ENCODE measurements around the gene C11orf52.

The C11orf52 gene

DNA sequence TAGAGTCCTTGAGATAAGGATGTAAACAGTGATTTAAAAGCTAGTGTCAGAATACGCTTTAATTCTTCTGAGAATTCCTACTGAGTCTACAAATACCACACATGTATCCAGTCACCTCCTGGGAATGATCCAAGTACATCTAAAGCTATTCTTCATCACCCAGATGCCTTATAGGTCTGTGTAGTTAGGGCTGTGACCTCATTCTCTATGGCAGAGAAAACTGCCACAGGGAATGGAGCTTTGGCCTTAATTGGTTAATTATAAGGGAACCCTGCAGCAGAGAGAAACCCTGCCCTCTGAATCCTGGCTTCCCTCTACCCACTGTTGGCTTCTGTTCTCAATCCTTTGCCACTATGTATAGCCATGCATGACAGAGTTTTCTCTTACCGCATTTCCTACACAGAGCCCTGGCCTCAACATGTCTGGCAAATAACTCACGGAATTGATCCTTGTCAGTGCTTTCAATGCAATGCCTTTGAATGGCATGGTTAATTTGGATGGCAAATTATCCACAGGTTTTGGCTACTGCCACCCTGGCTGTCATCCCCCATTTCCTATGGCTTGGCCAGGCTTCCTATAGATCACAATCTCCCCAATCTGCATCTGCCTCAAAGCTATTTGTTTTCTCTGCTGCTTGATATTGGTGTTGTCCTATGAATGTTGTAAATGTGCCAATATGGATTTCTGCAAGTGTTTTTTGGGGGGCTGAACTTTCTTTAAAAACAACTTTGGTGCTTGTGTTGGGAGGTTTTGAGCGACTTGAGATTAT, 21.3 kb downstream of the C11orf52 start:
- DNase-seq: no peak

DNA sequence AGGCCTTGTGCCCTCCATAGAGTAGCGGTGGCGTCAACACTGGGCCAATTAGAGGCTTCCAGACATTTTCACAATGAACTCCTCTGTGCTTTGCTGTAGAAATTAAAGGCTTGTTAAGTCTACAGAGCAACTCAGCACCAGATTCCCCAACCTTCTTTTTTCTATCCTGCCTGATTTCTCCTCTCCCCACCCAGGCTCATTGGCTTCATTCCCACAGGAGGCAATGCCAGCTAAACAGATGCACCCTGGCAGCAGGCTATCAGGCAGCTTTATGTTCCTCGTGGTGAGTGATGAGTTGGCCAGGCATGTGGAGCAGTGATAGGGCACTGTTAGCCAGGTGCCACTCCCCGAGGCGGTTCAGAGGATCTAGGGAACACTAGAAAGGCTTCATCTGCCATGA, 23.2 kb downstream of the C11orf52 start:
- no peak for DNase-seq

DNA sequence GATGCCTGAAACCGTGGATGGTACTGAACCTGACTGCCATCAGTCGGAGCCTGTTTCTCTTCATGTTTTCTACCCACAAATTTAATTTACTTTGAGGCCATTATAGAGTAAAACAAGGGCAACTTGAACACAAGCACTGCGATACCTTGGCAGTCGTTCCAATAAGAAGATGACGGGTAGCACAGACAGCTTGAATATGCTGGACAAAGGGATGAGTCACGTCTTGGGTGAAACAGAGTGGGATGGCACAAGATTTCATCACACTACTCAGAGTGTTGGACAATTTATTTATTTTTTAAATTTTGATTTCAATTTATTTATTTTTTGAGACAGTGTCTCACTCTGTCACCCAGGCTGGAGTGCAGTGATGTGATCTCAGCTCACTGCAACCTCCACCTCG, 24.1 kb downstream of the C11orf52 start:
- peak; percentile 50 to 59 (median 53) for DNase-seq

DNA sequence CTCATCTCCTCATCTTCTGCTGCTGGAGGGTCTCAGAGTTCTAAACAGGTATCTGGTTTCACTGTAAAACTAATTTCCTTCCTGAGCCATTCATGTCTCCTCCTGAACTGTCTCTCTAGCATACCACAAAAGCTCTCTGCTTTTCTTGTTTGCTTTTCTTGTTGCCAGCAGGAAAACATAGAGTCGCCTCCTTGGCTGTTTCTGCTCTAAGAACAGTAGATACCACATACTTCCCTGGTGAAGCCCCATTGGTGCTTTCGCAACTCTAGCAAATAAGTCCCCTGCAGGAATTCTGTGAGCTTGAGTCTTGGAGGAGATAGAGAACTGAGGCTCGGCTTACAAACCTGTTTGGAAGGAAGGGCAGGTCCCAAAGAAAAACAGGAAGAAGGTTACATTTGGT, 25.4 kb downstream of the C11orf52 start:
- no peak for DNase-seq

DNA sequence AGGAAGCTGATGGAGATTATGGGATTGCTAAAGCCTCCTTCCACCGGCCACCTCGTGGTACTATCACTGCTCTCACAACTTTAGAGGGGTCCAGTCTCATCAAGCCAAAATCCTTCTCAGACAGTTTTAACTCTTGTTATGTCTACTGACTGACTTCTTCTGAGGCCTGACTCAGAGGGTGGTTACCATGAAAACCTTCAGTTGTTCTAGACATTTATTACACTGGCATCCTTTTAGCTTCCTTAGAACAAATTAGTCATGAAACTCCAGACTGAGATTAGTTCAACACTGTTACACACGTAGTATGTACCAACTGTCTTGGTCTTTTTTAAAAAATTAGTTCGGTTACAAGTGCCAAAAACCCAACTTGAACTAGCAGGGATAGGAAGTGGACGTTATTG, 25.9 kb downstream of the C11orf52 start:
- DNase-seq: peak in 2 of 3 donors; percentile 50 to 53

DNA sequence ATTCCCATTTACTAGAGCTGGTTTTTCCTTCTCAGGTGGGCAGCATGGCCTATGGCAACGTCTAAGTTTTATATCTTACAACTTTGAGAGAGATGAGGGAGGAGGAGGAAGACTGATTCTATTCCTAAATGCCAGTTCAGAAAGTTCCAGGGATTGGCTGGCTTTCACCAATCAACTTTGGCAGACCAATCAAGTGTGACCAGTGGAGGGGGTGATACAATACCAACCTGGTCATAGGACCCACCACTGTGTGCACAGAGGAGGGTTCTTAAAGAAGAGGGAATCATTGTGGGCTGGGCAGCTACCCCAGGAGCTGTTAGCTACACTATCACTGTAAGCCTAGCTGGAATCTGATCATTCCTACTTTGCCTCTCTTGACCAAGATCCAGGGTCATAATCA, 26.5 kb downstream of the C11orf52 start:
- DNase-seq: no peak

DNA sequence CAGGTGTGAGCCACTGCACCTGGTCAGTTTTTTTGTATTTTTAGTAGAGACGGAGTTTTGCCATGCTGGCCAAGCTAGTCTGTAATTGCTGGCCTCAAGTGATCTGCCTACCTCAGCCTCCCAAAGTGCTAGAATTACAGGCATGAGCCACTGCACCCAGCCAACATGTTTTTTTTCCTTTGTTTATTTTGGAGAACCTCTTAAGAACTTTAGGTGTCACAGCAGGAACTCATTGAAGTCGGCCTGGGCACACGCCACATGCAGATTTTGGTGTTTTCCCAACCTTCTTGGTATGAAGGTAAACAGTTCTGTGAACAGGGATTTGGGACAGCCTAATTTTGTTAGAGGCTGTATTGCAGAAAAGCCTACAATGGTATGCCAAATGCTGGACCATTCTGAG, 27.8 kb downstream of the C11orf52 start:
- DNase-seq: no peak

DNA sequence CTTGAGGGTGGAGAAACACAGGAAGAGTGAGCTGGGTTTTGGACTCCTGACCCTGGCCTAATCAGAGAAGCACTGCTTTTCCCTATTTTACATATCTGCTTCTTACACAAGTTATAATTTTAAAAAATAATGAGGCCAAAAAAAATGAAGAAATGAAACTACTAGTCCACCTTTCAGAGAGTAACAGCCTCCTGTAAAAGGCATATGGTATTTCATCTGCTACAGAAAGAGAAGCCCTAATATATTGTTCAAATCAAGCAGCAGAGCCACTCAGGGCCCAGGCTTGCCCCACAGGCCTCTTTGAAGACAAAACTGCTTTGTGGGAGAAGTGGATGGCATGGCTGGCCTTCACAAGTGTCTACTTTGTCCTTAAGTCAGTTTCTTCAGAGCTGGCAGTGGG, 28.4 kb downstream of the C11orf52 start:
- no peak for DNase-seq

DNA sequence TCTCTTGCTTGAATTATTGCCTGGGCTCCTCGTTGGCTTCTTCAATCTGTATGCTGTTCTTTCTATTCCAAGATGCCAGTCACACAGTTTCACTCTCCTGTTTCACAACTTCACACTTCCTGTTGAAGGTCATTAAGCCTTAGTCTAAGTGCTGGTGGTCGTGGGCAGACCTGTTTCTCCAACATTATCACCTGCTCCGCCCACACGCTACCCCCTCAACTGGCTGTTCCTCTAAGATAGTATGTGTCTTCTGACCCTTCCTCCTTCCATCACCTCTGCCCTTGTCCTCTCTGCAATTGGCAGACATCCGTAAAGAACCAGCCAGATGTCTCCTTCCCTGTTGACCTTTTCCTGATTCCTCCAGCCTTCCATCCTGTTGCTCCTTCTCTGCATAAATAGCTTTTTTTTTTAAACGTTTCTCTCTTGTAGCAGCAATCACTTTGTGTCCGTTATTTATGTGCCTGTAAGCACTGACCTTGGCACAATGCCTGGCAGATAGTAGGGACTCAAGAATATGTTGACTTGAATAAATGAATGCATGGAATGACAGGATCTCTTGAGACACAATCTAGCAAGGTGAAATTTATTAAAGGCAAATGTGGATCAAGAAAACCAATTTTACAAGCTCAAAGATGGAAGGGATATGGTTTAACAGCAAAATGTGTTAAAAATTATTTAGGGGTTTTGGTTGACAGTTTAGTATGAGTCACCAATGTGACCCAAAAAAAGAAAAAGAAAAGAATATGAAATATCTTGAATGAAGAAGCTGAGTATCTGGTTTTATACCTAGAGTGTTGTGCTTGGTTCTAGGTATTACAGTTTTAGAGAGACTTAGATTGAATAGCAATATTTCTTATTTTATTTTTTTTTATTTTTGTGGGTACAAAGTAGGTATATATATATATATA, 31.1 kb downstream of the C11orf52 start:
- no peak for DNase-seq

DNA sequence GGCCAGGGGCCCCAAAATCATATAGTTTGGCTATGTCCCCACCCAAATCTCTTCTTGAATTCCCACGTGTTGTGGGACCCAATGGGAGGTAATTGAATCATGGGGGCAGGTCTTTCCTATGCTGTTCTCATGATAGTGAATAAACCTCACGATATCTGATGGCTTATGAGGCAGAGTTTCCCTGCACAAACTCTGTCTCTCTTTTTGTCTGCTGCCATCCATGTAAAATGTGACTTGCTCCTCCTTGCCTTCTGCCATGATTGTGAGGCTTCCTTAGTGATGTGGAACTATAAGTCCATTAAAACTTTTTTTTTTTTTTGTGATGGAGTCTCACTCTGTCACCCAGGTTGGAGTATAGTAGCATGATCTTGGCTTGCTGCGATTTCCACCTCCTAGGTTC, 32.9 kb downstream of the C11orf52 start:
- DNase-seq: no peak

DNA sequence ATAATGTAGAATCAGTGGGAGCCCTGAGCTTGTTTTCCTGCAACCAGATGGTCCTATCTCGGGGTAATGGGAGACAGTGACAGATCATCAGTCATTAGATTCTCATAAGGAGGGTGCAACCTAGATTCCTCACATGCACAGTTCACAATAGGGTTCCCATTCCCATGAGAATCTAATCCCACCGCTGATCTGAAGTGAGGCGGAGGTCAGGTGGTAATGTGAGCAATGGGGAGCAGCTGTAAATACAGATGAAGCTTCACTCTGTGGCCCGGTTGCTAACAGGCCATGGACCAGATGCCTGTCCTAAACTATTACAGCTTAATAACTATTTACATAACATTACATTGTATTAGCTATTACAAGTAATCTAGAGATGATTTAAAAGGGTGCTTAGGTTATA, 35.4 kb downstream of the C11orf52 start:
- DNase-seq: no peak

DNA sequence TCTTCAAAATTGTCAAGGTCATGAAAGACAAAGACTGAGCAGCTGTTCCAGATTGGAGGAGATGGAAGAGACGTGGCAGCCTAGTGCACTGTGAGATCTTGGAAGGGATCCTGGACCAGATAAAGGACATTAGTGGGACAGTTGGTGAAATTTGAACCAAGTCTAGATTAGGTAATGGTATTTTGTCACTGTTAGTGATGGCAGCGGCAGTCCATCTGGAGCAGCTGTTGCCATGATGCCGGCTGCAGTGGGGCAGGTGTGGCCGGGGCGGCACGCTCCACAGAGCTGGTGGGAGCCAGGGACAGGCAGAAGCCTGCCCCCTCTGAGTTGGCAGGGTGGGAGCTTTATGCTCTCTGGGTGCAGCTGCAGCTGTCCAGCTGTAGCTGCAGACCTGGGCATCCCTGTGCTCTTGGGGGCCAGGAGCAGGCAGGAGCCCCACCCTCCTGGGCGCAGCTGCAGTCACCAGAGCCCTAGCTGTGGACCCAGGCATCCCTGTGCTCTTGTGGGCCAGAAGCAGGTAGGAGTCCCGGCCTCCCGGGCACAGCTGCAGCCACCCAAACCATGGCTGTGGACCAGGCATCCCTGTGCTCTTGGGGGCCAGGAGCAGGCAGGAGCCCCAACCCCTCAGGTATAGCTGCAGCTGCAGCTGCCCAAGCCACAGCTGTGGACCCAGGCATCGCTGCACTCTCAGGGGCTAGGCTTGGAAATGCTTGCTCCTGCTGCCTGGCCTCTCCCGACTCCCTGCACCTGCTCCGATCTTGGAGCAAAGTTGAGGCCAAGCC, 39.1 kb downstream of the C11orf52 start:
- DNase-seq: no peak

DNA sequence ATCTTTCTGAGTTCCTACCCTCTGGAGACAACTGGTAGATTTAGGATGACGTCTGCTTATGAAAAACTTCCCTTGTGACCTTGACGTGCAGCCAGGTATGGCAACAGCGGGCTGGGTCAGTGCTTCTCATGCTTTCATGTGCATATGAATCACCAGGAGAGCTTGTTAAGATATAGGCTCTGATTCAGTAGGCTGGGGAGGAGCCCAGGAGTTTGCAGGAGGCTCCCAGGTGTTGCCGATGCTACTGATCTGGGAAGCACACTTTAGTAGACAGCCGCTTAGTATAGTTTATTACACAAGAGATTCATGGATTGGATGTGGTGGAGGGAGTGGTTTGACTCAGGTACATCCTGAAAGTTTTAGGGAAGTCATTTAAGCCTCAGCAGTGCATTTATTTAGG, 42.2 kb downstream of the C11orf52 start:
- no peak for DNase-seq

DNA sequence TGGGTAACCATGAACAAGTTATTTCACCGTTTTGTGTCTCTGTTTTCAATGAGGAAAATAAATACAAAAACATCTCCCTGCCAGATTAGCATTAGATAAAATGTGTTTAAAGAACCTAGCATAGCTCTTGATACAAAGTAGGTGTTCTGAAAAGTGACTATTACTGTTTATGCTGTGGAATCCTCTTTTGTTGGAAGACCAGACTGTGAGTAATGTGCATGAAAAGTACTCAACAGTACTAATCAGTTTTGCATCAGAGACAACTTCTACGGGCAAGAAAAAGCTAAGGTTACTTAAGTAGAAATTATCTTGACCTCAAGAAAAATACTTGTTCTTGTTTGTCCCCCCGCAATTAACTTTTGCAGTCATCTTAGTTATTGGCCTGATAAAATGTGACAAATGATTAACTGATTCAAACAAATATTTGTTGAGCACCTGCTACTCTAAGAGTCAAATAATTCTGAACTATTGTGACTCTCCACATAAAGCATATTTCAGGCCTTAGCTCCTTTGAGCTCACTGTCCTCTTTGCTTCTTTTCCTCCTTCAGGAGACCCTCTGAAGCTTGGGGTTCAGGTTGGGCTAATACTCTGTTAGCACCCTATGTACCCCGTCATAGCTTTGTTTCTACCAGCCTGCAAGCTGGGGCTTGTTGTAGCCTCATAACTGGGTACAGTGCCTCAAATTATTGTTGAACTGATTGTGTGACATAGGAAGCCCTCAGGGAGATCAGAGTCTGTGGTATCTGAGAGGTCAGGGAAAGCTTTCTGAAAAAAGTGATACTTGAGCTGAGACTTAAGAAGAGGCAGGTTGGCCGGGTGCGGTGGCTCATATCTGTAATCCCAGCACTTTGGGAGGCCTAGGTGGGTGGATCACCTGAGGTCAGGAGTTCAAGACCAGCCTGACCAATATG, 42.9 kb downstream of the C11orf52 start:
- DNase-seq: no peak

DNA sequence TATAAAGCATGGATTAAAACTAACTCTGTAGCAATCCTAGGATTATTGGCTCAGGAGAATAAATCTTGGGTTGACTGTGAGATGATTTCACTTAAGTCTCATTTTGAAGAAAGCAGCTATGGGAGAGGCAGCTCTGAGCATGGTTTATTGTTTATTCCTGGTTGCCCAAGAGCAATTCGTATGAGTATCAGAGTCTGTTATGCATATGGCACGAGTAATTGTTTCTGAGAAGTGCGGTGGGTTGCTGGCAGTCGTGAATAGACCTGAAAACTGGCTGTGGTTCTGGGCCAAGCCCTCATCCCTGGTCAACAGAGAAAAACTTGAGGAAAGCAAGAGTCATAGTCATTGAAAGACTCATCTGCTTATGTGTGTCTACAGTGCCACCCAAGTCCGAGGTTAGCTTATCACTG, 45.2 kb downstream of the C11orf52 start:
- DNase-seq: no peak

DNA sequence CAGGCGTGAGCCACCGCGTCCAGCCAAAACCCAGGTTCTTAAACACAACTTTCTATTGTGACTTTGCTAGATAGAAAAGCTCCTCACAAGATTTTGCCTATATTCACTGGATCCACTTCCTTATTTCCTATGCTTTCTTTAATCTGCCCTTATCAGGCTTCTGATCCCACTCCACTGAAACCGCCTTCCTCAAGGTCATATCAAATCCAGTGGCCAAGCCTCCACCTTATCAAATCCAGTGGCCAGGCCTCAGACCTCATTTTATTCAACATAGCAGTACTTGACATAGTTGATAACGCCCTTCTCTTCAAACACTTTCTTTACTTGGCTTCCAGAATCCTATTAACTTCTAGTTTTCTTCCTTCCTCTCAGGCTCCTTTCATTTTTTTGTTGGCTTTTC, 48.0 kb downstream of the C11orf52 start:
- DNase-seq: no peak

DNA sequence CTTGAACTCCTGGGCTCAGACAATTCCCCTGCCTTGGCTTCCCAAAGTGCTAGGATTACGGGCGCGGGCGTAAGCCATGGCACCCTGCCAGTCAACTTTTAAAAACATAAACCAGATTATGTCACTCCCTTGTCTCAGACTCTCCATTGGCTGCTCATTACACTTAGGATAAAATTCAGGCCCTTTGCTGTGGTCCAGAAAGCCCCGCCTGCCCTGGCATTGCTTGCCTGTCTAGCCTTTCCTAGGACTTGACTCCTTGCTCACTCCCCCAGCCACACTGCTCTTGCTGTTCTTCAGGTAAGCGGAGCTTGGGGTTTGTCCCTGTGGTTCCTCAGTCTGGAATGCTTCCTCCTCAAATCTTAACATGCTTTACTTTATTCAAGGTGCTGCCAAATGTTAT, 48.9 kb downstream of the C11orf52 start:
- DNase-seq: no peak

DNA sequence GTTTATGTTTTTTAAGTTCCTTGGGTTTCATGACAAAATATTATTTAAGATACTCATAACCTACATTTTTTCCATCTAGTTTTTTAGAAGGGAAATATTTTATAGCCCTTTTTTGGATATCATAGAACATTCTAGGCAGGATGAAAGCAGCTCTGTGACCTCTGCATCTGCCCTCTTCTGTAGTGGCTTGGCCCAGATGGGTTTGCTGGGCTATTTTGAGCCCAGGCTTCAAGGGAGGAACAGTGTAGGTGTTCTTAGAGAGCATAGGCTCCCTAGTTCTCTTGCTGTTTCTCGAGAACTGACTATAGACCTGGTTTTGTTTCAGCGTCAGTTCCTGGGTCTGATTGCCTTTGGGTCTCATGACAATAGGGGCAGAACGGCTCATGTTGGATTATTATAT, 50.6 kb downstream of the C11orf52 start:
- no peak for DNase-seq

DNA sequence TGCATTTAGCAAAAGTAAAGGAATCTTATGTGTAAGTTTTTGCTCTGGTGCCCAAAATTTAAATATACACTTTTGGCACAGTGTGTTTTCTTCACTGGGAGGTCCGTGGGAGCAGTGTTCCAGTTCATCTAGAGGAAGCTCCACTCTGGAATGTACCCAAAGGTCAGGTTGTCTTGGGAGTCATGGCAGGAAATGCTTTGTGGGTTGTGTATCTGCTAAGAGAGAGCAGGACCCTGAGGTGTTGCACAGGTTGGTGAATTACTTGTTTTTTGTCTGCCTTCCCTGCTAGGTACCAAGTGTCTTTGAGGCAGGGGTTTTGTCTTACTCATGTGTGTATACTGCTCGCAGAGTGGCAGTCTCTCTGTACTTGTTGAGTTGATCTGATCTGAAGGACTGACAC, 55.7 kb downstream of the C11orf52 start:
- no peak for DNase-seq

DNA sequence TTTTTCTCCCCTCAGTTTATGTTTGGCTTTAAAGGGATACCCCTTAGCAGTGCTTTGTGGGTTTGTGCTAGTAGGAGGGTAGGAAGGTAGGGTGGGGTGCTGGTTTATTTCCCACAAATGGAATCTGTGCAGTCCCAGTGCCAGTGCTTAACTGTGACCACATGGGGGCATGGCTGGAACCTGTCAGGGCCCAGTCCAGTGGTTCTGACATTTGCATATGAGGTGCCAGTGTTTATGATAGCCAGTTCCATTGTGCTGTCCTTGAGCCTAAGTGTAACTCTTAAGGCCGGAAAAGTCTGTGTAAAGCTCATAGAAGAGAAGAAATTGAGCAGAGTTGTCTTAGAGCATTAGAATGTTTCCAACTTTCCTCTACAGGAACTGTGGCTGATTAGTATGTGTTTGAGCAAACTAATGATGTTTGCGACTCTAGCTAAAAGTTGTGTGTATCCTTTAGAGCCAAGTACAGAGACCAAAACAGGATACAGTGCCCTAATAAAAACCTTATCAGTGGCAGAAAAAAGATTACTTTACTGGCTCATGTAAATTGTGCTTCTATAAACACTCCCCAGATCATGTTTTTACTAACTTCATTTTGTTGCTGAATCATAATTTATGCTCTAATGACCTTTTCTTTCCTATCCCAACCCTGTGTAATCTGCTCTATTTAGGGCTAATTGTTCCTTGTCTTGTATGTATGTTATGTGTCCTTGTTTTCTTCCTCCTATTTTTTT, 56.5 kb downstream of the C11orf52 start:
- peak in 2 of 3 donors; percentile 18 to 30 for DNase-seq

DNA sequence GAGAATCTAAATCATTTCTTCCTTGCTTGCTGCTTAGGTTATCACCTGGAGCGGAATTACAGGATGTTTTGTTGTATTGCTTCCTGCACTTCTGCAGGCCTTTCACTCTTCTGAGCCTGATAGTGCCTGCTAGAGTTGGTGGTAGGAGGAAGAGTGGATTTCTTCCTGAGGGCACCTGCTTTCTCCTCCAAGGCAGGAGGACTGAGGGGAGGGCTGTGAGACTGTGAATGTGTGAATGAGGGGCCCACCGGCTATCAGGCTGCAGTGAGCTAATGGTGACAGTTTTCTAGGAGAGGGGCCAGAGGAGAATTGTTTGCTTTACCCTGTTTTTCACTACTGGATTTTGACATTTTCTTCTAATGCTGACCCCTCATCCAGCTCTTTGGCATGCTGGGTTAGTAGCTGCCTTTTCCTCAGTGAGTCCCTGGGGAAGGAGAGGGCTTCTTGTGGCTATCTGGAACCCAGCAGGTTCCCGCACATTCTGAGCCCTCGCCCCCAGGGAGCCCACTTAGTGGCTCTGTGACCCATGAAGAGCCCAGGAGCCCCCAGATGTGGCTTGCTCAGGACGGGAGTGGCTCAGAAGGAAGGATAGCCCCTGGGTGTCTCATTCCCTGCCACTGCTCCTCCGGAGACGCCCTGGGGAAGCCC, 57.5 kb downstream of the C11orf52 start:
- no peak for DNase-seq

Data from suppressor macrophage treated with lipopolysaccharide for 1 hour (primary cell).